Karpas-422 (cell line): ENCODE results near the gene MAPK14. TPM values are rescaled to one million over a fixed set of nuclear protein-coding genes. Genes with fewer than 3 reads are reported as not detected.

Experiments used
- DNase-seq: peaks from one replicate; pipeline ENCODE4 v3.0.0-alpha.2; 2015
- H2AFZ ChIP-seq: fragments of 200-600 bp; sonication (generic); 2 replicates; pipeline ENCODE4 v1.6.1; 2014; ENCODE audit warnings: antibody characterized with exemption, low read length, mixed read lengths
- H3K27ac ChIP-seq: fragments of 200-600 bp; sonication (generic); 2 replicates; pipeline ENCODE4 v1.5.1; 2014; ENCODE audit warnings: mild to moderate bottlenecking, low read length, moderate library complexity
- H3K27me3 ChIP-seq: fragments of 200-600 bp; sonication (generic); 2 replicates; pipeline ENCODE4 v1.6.1; 2014; ENCODE audit warnings: low read length, mixed read lengths
- H3K36me3 ChIP-seq: fragments of 200-600 bp; sonication (generic); 2 replicates; pipeline ENCODE4 v1.6.1; 2014; ENCODE audit warnings: low read length, mixed read lengths; ENCODE audit not compliant: insufficient read depth
- H3K4me1 ChIP-seq: fragments of 200-600 bp; sonication (generic); 2 replicates; pipeline ENCODE4 v1.6.1; 2014; ENCODE audit warnings: mild to moderate bottlenecking, low read length, mixed read lengths
- H3K4me2 ChIP-seq: fragments of 200-600 bp; sonication (generic); 2 replicates; pipeline ENCODE4 v1.6.1; 2014; ENCODE audit warnings: low read length, low read depth, mild to moderate bottlenecking; ENCODE audit not compliant: poor library complexity, severe bottlenecking
- H3K4me3 ChIP-seq: fragments of 200-600 bp; sonication (generic); 2 replicates; pipeline ENCODE4 v1.5.1; 2014; ENCODE audit warnings: mild to moderate bottlenecking, antibody characterized with exemption, low read length, mixed read lengths
- H3K79me2 ChIP-seq: fragments of 200-600 bp; sonication (generic); 2 replicates; pipeline ENCODE4 v1.6.1; 2014; ENCODE audit warnings: mild to moderate bottlenecking, low read length, mixed read lengths
- H3K9ac ChIP-seq: fragments of 200-600 bp; sonication (generic); 2 replicates; pipeline ENCODE4 v1.6.0; 2014; ENCODE audit warnings: low read length
- H3K9me2 ChIP-seq: fragments of 200-600 bp; sonication (generic), shearing (Covaris generic); replicated peaks from 2 replicates; pipeline ENCODE4 v1.6.0; 2014; ENCODE audit warnings: mild to moderate bottlenecking, low read length, moderate library complexity; ENCODE audit not compliant: insufficient read depth
- H3K9me3 ChIP-seq: fragments of 300-700, 200-600 bp; sonication (generic); 2 replicates; pipeline ENCODE4 v1.6.1; 2014; ENCODE audit warnings: low read length, mixed read lengths
- H4K20me1 ChIP-seq: fragments of 200-600 bp; sonication (generic); 2 replicates; pipeline ENCODE4 v1.6.1; 2014; ENCODE audit warnings: mild to moderate bottlenecking, antibody characterized with exemption, low read length, low read depth; ENCODE audit not compliant: insufficient read depth
- total RNA-seq: library from RNA; depleted of rRNA; stranded (reverse); fragments of >200 nt; shearing (Covaris generic); gene quantifications from 2 replicates; pipeline ENCODE4 v1.2.3, GENCODE V29; 2014; ENCODE audit warnings: low replicate concordance

Gene MAPK14
- total RNA-seq, 1 experiment from 2014 or later: 56.1 TPM

- Histone ChIP-seq H3K4me1 (no peaks in the 10 kb centered on the region), H3K79me2 (peaks cover 97% of the 10 kb centered on the region), H2AFZ (no peak overlapping the region), H3K9me3 (no peaks in the 10 kb centered on the region), H3K27ac (no peak overlapping the region), H3K9ac (no peak overlapping the region), H3K4me2 (no peak overlapping the region), H3K4me3 (no peak overlapping the region), H3K9me2 (no peaks in the 10 kb centered on the region), H3K36me3 (no peaks in the 10 kb centered on the region), H4K20me1 (no peaks in the 10 kb centered on the region), H3K27me3 (no peaks in the 10 kb centered on the region)
- no peak for DNase-seq
Observed at GRCh38 chr6:36066817-36067216, 39.2 kb downstream of the MAPK14 start.

GRCh38 chr6:36067374-36068011, 39.9 kb downstream of the MAPK14 start:
- H3K79me2 ChIP-seq: peaks cover 97% of the 10 kb centered on the region
- no peaks in the 10 kb centered on the region for H4K20me1 ChIP-seq
- no peaks in the 10 kb centered on the region for H3K9me3 ChIP-seq
- H2AFZ ChIP-seq: no peak overlapping the region
- no peaks in the 10 kb centered on the region for H3K36me3 ChIP-seq
- no peaks in the 10 kb centered on the region for H3K4me1 ChIP-seq
- DNase-seq: no peak
- H3K4me3 ChIP-seq: no peak overlapping the region
- H3K27me3 ChIP-seq: no peaks in the 10 kb centered on the region
- no peak overlapping the region for H3K9ac ChIP-seq
- no peaks in the 10 kb centered on the region for H3K9me2 ChIP-seq
- no peak overlapping the region for H3K4me2 ChIP-seq
- H3K27ac ChIP-seq: no peak overlapping the region

- Histone ChIP-seq H3K4me2 (no peak overlapping the region), H3K9me2 (no peaks in the 10 kb centered on the region), H3K9me3 (no peaks in the 10 kb centered on the region), H3K27me3 (no peaks in the 10 kb centered on the region), H3K36me3 (no peaks in the 10 kb centered on the region), H3K9ac (no peak overlapping the region), H3K79me2 (peaks cover 98% of the 10 kb centered on the region), H3K4me1 (no peaks in the 10 kb centered on the region), H3K4me3 (no peak overlapping the region), H4K20me1 (no peaks in the 10 kb centered on the region), H3K27ac (no peak overlapping the region), H2AFZ (no peak overlapping the region)
- no peak for DNase-seq
Observed at GRCh38 chr6:36068012-36068392, 40.4 kb downstream of the MAPK14 start.

- H2AFZ ChIP-seq: no peak overlapping the region
- no peak for DNase-seq
- no peaks in the 10 kb centered on the region for H3K9me2 ChIP-seq
- no peak overlapping the region for H3K27ac ChIP-seq
- no peaks in the 10 kb centered on the region for H3K9me3 ChIP-seq
- H3K27me3 ChIP-seq: no peaks in the 10 kb centered on the region
- H4K20me1 ChIP-seq: no peaks in the 10 kb centered on the region
- H3K9ac ChIP-seq: no peak overlapping the region
- peaks cover 98% of the 10 kb centered on the region for H3K79me2 ChIP-seq
- no peak overlapping the region for H3K4me3 ChIP-seq
- H3K4me2 ChIP-seq: no peak overlapping the region
- no peaks in the 10 kb centered on the region for H3K36me3 ChIP-seq
- H3K4me1 ChIP-seq: no peaks in the 10 kb centered on the region
Observed at GRCh38 chr6:36068586-36068985, 41.0 kb downstream of the MAPK14 start.

GRCh38 chr6:36069573-36069972, 42.0 kb downstream of the MAPK14 start:
- Histone ChIP-seq H4K20me1 (no peaks in the 10 kb centered on the region), H3K9ac (no peak overlapping the region), H3K9me3 (no peaks in the 10 kb centered on the region), H3K9me2 (no peaks in the 10 kb centered on the region), H3K4me3 (no peak overlapping the region), H3K36me3 (no peaks in the 10 kb centered on the region), H3K4me2 (no peak overlapping the region), H3K4me1 (no peaks in the 10 kb centered on the region), H3K27ac (no peak overlapping the region), H3K27me3 (no peaks in the 10 kb centered on the region), H3K79me2 (peaks cover 92% of the 10 kb centered on the region), H2AFZ (no peak overlapping the region)
- DNase-seq: no peak

- Histone ChIP-seq H3K4me3 (no peak overlapping the region), H2AFZ (no peak overlapping the region), H3K79me2 (peaks cover 86% of the 10 kb centered on the region), H3K9ac (no peak overlapping the region), H3K27me3 (no peaks in the 10 kb centered on the region), H3K9me2 (no peaks in the 10 kb centered on the region), H3K36me3 (no peaks in the 10 kb centered on the region), H3K4me2 (no peak overlapping the region), H3K4me1 (no peaks in the 10 kb centered on the region), H3K9me3 (no peaks in the 10 kb centered on the region), H3K27ac (no peak overlapping the region), H4K20me1 (no peaks in the 10 kb centered on the region)
- no peak for DNase-seq
Observed at GRCh38 chr6:36070252-36070651, 42.6 kb downstream of the MAPK14 start.

GRCh38 chr6:36071281-36071680, 43.7 kb downstream of the MAPK14 start:
- no peaks in the 10 kb centered on the region for H3K9me2 ChIP-seq
- peaks cover 81% of the 10 kb centered on the region for H3K79me2 ChIP-seq
- no peak for DNase-seq
- H3K36me3 ChIP-seq: peaks cover 4% of the 10 kb centered on the region; the same call in 1 of the 2 replicates
- H3K9me3 ChIP-seq: no peaks in the 10 kb centered on the region
- H3K4me2 ChIP-seq: no peak overlapping the region
- no peaks in the 10 kb centered on the region; the same call in 1 of the 2 replicates for H3K4me1 ChIP-seq
- no peaks in the 10 kb centered on the region for H4K20me1 ChIP-seq
- no peak overlapping the region for H3K4me3 ChIP-seq
- H3K27ac ChIP-seq: no peak overlapping the region
- no peak overlapping the region for H2AFZ ChIP-seq
- H3K9ac ChIP-seq: no peak overlapping the region
- no peaks in the 10 kb centered on the region for H3K27me3 ChIP-seq

- Histone ChIP-seq H3K9me2 (no peaks in the 10 kb centered on the region), H3K9me3 (no peaks in the 10 kb centered on the region), H3K4me3 (no peak overlapping the region)
Observed at GRCh38 chr6:36071714-36072113, 44.1 kb downstream of the MAPK14 start.

More at GRCh38 chr6:36071714-36072113, 44.1 kb downstream of the MAPK14 start:
- Histone ChIP-seq H3K4me2 (no peak overlapping the region), H3K36me3 (peaks cover 8% of the 10 kb centered on the region; the same call in 1 of the 2 replicates), H4K20me1 (no peaks in the 10 kb centered on the region), H3K79me2 (peaks cover 81% of the 10 kb centered on the region), H3K4me1 (no peaks in the 10 kb centered on the region; the same call in 1 of the 2 replicates), H3K9ac (no peak overlapping the region), H3K27me3 (no peaks in the 10 kb centered on the region), H3K27ac (no peak overlapping the region), H2AFZ (no peak overlapping the region)
- DNase-seq: no peak
